Measurements from ENCODE around the gene ARAP2. TPM values are rescaled to one million over a fixed set of nuclear protein-coding genes. Genes with fewer than 3 reads are reported as not detected.

ARAP2 gene
- total and polyA plus RNA-seq, 9 donors, result 0.76 to 77.3 (median 5.9) TPM

DNA sequence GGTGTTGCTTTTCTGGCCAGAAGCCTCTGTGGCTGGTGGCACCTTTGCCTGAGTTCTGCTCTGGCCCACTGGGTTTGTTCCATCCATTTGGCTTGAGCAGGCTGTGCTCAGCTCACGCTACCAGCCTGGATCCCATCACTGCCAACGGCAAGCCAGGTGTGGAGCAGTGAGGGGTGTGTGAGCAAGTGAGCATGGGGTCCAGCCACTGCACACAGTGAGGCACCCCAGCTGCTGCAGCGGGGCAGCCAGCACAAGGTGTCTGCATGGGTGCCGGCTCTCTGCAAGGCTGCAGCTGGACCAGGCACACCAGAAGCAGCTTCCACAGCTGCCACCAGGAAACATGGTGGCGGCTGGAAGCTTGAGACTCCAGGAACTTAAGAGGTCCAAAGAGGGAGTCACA, 46.8 kb downstream of the ARAP2 start:
- Histone ChIP-seq H3K9me3 (no peaks in the 10 kb centered on the region), H3K4me3 (no peak overlapping the region), H3K4me1 (ENCODE audit: insufficient read depth) (no peaks in the 10 kb centered on the region), H3K27ac (no peak overlapping the region), H3K36me3 (no peaks in the 10 kb centered on the region), H3K27me3 (no peaks in the 10 kb centered on the region)
- no peak for DNase-seq
- 92 to 96% (median 95%) methylated on average over 5 of the region's 5 CpGs for WGBS, 3 donors
- intact Hi-C loops (cut with DNase I), result no loop called here
- TF ChIP-seq POLR2A (IDR thresholded peaks at IDR 0.05) (no peak), EP300 (IDR thresholded peaks at IDR 0.05) (no peak)
- TF ChIP-seq, protein P1, sequence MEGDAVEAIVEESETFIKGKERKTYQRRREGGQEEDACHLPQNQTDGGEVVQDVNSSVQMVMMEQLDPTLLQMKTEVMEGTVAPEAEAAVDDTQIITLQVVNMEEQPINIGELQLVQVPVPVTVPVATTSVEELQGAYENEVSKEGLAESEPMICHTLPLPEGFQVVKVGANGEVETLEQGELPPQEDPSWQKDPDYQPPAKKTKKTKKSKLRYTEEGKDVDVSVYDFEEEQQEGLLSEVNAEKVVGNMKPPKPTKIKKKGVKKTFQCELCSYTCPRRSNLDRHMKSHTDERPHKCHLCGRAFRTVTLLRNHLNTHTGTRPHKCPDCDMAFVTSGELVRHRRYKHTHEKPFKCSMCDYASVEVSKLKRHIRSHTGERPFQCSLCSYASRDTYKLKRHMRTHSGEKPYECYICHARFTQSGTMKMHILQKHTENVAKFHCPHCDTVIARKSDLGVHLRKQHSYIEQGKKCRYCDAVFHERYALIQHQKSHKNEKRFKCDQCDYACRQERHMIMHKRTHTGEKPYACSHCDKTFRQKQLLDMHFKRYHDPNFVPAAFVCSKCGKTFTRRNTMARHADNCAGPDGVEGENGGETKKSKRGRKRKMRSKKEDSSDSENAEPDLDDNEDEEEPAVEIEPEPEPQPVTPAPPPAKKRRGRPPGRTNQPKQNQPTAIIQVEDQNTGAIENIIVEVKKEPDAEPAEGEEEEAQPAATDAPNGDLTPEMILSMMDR (IDR thresholded peaks at IDR 0.05), result no peak

DNA sequence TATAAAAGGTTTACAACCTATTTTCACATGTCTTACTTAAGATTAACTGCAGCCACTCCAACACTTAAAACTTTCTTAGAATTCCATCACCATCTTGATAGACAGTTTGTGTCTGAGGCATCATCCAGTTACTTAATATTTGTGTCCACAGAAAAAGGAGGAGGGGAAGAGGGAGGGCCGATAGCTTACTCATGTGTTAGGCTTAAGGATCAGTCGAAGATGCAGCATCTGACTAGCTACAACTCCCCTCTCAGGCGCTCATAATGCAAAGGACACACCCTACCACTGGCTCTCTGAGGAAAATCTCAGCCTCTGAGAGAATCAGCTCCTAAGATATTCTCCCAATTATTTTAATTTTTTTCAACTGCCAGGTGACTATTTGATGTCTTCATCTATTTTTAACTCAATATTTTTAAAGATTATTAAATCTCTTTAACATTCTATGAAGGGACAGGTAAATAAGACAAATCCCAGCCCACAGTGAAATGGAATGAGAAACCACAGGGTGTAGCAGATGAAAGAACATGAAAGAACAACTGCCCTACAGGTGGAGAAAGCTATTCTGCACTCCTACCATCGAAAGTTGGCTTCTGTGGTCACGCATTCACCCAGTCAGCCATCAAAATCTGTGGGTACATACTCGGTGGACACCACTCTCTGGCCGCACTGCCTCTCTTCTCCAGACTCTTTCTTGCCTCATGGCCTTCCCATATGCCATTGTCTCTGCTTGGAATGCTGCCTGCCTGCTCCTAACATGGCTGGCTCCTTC, 48.0 kb downstream of the ARAP2 start:
- H3K27me3 ChIP-seq, result no peaks in the 10 kb centered on the region
- TF ChIP-seq EP300 (IDR thresholded peaks at IDR 0.05) (no peak), POLR2A (IDR thresholded peaks at IDR 0.05) (no peak)
- TF ChIP-seq, protein P1 (IDR thresholded peaks at IDR 0.05), result no peak
- no peak overlapping the region for H3K27ac ChIP-seq
- no peak overlapping the region for H3K4me3 ChIP-seq
- no peaks in the 10 kb centered on the region for H3K9me3 ChIP-seq
- no peaks in the 10 kb centered on the region for H3K4me1 ChIP-seq (ENCODE audit: insufficient read depth)
- WGBS, 3 donors, result 77 to 82% (median 78%) methylated on average over 7 of the region's 7 CpGs
- intact Hi-C loops (cut with DNase I), result no loop called here
- no peak for DNase-seq
- H3K36me3 ChIP-seq, result no peaks in the 10 kb centered on the region

DNA sequence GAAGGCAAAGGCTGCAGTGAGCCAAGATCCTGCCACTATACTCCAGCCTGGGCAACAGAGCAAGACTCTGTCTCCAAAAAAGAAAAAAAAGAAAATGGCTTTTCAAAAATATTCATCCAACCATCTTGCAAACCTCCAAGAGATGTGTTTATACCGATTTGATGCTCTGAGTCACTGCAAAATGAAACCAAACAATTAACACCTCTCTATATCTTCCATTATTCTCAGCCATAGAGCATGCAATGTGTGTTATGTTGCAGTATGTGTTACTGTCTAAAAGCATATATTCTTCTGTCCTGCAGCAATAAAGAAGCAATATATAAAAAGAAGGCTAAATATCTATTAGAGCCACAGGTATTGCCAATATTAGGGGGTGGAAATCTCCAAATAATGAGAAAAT, 51.4 kb downstream of the ARAP2 start:
- Histone ChIP-seq H3K9me3 (no peaks in the 10 kb centered on the region), H3K27me3 (no peaks in the 10 kb centered on the region), H3K36me3 (no peaks in the 10 kb centered on the region), H3K4me1 (ENCODE audit: insufficient read depth) (no peaks in the 10 kb centered on the region), H3K4me3 (no peak overlapping the region), H3K27ac (no peak overlapping the region)
- no peak for DNase-seq
- WGBS, 3 donors, result 78 to 98% (median 88%) methylated on average over 1 of the region's 1 CpG
- intact Hi-C loops (cut with DNase I), result no loop called here
- TF ChIP-seq EP300 (IDR thresholded peaks at IDR 0.05), result no peak
- no peak for TF ChIP-seq POLR2A (IDR thresholded peaks at IDR 0.05)
- TF ChIP-seq, protein P1 (IDR thresholded peaks at IDR 0.05), result no peak

DNA sequence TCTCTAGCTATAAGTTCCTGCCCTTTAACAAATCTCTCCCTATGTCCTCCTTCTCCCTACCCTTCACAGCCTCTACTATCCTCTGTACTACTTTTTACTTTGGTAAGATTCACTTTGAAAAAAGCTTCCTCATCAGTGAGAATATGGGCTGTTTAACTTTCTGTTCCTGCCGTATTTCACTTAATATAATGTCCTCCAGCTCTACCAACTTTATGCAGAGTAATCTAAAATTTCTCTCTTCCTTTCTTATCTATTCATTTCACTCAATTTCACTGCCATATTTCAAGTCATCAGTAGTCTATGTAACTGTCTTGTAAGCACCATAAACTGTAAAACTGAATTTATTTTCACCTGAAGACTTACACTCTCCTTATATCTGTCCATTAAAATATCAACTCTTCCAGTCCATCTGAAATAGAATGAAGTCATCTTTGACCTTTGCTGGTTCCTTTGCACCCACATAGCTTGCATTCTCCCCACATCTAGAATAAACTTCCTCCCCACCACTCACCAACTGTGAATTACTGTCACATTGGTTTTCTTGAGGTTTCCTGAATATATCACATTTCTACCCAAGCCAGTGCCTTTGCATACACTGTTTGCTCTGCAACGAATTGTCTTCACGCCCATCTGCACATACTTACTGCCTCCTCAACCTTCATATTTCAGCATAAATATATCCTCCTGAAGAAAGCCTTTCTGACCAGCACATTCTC, 54.6 kb downstream of the ARAP2 start:
- Histone ChIP-seq H3K4me3 (no peak overlapping the region), H3K27ac (no peak overlapping the region), H3K27me3 (no peaks in the 10 kb centered on the region), H3K4me1 (ENCODE audit: insufficient read depth) (no peaks in the 10 kb centered on the region), H3K36me3 (no peaks in the 10 kb centered on the region), H3K9me3 (no peaks in the 10 kb centered on the region)
- TF ChIP-seq, protein P1 (IDR thresholded peaks at IDR 0.05), result no peak
- TF ChIP-seq EP300 (IDR thresholded peaks at IDR 0.05) (no peak), POLR2A (IDR thresholded peaks at IDR 0.05) (no peak)
- intact Hi-C loops (cut with DNase I), result no loop called here
- WGBS, 3 donors, result 61 to 69% (median 63%) methylated on average over 3 of the region's 3 CpGs
- no peak for DNase-seq
